Ammon's horn (tissue), 1 donor: Measurements from ENCODE around the gene CADM2.
"Not testable (repeated sequence)": the region's sequence is repeated elsewhere in the genome, so short reads cannot be mapped to it uniquely, and the experiment has no call there.

ENCODE experiments used
- DNase-seq: peaks from one replicate; pipeline ENCODE4 v3.0.0-alpha.2; 2016; ENCODE audit warnings: low spot score

The CADM2 gene

GRCh38 chr3:85481411-85482212 lies 522.8 kb downstream of the CADM2 start:
- no peak for DNase-seq

GRCh38 chr3:85482213-85482490 lies 523.4 kb downstream of the CADM2 start:
- DNase-seq: no peak

- DNase-seq: no peak
These were observed 525.2 kb downstream of the CADM2 start for GRCh38 chr3:85483986-85484385.

- no peak for DNase-seq
These were observed 528.6 kb downstream of the CADM2 start for GRCh38 chr3:85487375-85487774.

GRCh38 chr3:85495602-85496001 lies 536.8 kb downstream of the CADM2 start:
- DNase-seq: no peak

- no peak for DNase-seq
These were observed 539.4 kb downstream of the CADM2 start for GRCh38 chr3:85498177-85498576.

- no peak for DNase-seq
These were observed 543.5 kb downstream of the CADM2 start for GRCh38 chr3:85502148-85502875.

GRCh38 chr3:85504129-85504784 lies 545.5 kb downstream of the CADM2 start:
- not testable (repeated sequence) for DNase-seq

GRCh38 chr3:85504785-85505511 lies 546.2 kb downstream of the CADM2 start:
- not testable (repeated sequence) for DNase-seq

- DNase-seq: not testable (repeated sequence)
These were observed 548.3 kb downstream of the CADM2 start for GRCh38 chr3:85507052-85507451.

- DNase-seq: no peak
These were observed 549.9 kb downstream of the CADM2 start for GRCh38 chr3:85508659-85509058.

GRCh38 chr3:85516146-85516545 lies 557.4 kb downstream of the CADM2 start:
- no peak for DNase-seq

GRCh38 chr3:85524104-85524503 lies 565.3 kb downstream of the CADM2 start:
- DNase-seq: no peak

- no peak for DNase-seq
These were observed 566.5 kb downstream of the CADM2 start for GRCh38 chr3:85525264-85525663.

- no peak for DNase-seq
These were observed 574.8 kb downstream of the CADM2 start for GRCh38 chr3:85533586-85533985.

- peak; percentile 57 for DNase-seq
These were observed 576.7 kb downstream of the CADM2 start for GRCh38 chr3:85535517-85535916.

GRCh38 chr3:85539232-85539631 lies 580.4 kb downstream of the CADM2 start:
- no peak for DNase-seq

GRCh38 chr3:85554153-85554552 lies 595.4 kb downstream of the CADM2 start:
- no peak for DNase-seq

GRCh38 chr3:85560088-85560785 lies 601.4 kb downstream of the CADM2 start:
- peak; percentile 77 for DNase-seq

- peak; percentile 55 for DNase-seq
These were observed 608.4 kb downstream of the CADM2 start for GRCh38 chr3:85567071-85567676.

GRCh38 chr3:85570819-85571218 lies 612.0 kb downstream of the CADM2 start:
- DNase-seq: no peak
